Natural killer cell (primary cell): ENCODE data around the gene SERP2. TPM values are rescaled to one million over a fixed set of nuclear protein-coding genes. Genes with fewer than 3 reads are reported as not detected.

ENCODE experiments used
- ATAC-seq, 3 donors: fragments of 150-1000 bp in 2 of 3; fragments of 200-7000 bp in 1 of 3; cut with Tn5 transposase; 1 replicate in 1 of 3; 2 replicates in 2 of 3; pipeline ENCODE4 v1.10.0; 2021; ENCODE audit warnings: mild to moderate bottlenecking in 2 of 3, moderate library complexity in 2 of 3
- DNase-seq, 2 donors: peaks; one replicate each; pipeline versions ENCODE4 v3.0.0 to v3.0.0-alpha.2; 2013 to 2021; ENCODE audit warnings: mixed read lengths in 1 of 2
- H3K27ac ChIP-seq: one replicate; pipeline ENCODE4 v1.5.1; 2013; ENCODE audit warnings: mild to moderate bottlenecking, low read length
- H3K27me3 ChIP-seq: one replicate; pipeline ENCODE4 v1.6.1; 2013; ENCODE audit warnings: low read length; ENCODE audit not compliant: control insufficient read depth, insufficient read depth
- H3K36me3 ChIP-seq: one replicate; pipeline ENCODE4 v1.6.1; 2013; ENCODE audit warnings: low read length; ENCODE audit not compliant: control insufficient read depth, insufficient read depth
- H3K4me1 ChIP-seq: one replicate; pipeline ENCODE4 v1.6.1; 2013; ENCODE audit warnings: low read length; ENCODE audit not compliant: control insufficient read depth, insufficient read depth
- H3K4me3 ChIP-seq: one replicate; pipeline ENCODE4 v1.5.1; 2013; ENCODE audit warnings: low read length
- H3K9me3 ChIP-seq: one replicate; pipeline ENCODE4 v1.6.1; 2013; ENCODE audit warnings: low read length; ENCODE audit not compliant: control insufficient read depth, insufficient read depth
- H3K27ac Mint-ChIP-seq, 2 donors: one replicate each; pipeline ENCODE4 v1.8.0; 2022; ENCODE audit warnings: mild to moderate bottlenecking in 2 of 2, mixed read lengths in 2 of 2, moderate library complexity in 1 of 2
- H3K27me3 Mint-ChIP-seq, 2 donors: one replicate each; pipeline ENCODE4 v1.8.0; 2022; ENCODE audit warnings: low read depth in 2 of 2, mixed read lengths in 2 of 2
- H3K36me3 Mint-ChIP-seq: one replicate; pipeline ENCODE4 v1.8.0; 2022; ENCODE audit warnings: mixed read lengths
- H3K4me1 Mint-ChIP-seq, 2 donors: one replicate each; pipeline ENCODE4 v1.8.0; 2022; ENCODE audit warnings: mixed read lengths in 2 of 2
- H3K4me3 Mint-ChIP-seq: one replicate; pipeline ENCODE4 v1.8.0; 2022; ENCODE audit warnings: mild to moderate bottlenecking, moderate library complexity, mixed read lengths
- H3K9me3 Mint-ChIP-seq, 2 donors: one replicate each; pipeline ENCODE4 v1.8.0; 2022; ENCODE audit warnings: mixed read lengths in 2 of 2
- CTCF ChIP-seq: fragments of 200-600 bp; IDR thresholded peaks from one replicate; pipeline ENCODE4 v1.8.0; 2022; ENCODE audit warnings: antibody characterized with exemption
- WGBS: methylation state at CpG from one replicate; pipeline ENCODE4 v1.1.7; 2013; ENCODE audit warnings: missing lambda C conversion rate; ENCODE audit not compliant: insufficient coverage; 5-methylcytosine and 5-hydroxymethylcytosine counted together
- intact Hi-C: fragments of 100-400 bp; cut with micrococcal nuclease; formaldehyde crosslinking; loops from one replicate; pipeline ENCODE4 v1.14.2; 2022
- total RNA-seq, 4 donors: library from RNA; stranded (reverse); fragments of 120-200 nt in 1 of 4; gene quantifications; one replicate each; pipeline versions ENCODE4 v1.2.3 to v1.2.4, GENCODE V29; 2013 to 2022

SERP2 gene
- total RNA-seq, 3 donors from 2014 or later (not counting 1 experiment from before 2014, with no cell fraction given): 2.0 to 4.1 (median 3.2) TPM

- Histone ChIP-seq H3K27me3 (no peaks in the 10 kb centered on the region), H3K4me1 (peaks cover 2% of the 10 kb centered on the region), H3K4me3 (no peak overlapping the region), H3K27ac (no peak overlapping the region), H3K36me3 (no peaks in the 10 kb centered on the region), H3K9me3 (no peaks in the 10 kb centered on the region)
- Mint-ChIP-seq H3K4me3 (no peak overlapping the region), H3K4me1 (peaks cover 7% of the 10 kb centered on the region in 2 donors), H3K27ac (no peak overlapping the region), H3K27me3 (peaks cover 0 to 3% of the 10 kb centered on the region in 2 donors), H3K9me3 (no peaks in the 10 kb centered on the region), H3K36me3 (no peaks in the 10 kb centered on the region)
- ATAC-seq: no peak
- intact Hi-C loops: no loop called here
- no peak for DNase-seq
- TF ChIP-seq CTCF: no peak
- WGBS: 95% methylated on average over 2 of the region's 4 CpGs
These were observed 42.2 kb upstream of the SERP2 start for GRCh38 chr13:44331446-44331845.

DNA sequence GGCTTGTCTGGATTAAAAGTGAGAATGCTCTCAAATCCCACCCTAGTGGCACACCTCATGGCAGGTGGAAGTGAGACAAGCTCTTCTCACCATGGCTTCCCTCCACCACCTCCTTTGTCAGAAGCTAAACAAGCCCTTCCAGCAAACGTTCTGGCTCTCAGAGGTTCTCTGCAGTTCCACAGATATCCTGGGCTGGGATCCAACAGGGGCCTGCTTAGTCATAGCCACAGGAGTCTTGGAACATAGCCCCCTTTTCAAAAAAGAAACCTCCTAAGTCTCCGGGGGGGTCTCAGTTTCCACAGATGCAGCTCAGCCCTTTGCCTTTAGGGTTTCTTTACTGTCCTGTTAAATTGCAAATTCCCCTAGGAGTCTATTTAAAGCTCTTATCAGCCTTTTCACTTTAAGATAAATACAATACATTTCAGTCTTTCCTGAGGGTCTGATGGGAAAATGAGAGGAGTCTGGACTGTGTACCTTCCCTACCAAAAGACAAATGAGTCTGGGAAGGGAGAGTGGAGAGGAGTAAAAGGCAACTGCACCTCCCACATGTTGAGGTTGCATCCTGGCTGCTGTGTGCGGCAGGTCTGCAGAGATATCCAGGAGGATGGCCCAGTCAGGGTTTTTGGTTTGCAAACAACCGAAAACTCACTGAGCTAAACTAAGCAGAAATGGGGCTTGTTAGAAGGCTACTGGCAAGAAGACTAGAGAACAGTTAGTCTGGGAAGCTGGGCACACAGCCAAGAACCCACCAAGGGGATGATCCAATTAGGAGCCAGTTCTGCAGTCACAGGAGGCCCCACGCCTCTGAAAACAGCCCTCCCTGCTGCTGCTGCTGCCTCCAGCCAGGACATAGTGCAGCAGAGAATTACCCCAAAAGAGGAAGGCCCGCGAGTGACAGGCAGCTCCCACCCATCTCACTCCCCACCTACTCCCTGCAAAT is 41.4 kb upstream of the SERP2 start:
- intact Hi-C loops: no loop called here
- no peak for DNase-seq
- ATAC-seq: no peak
- Histone ChIP-seq H3K9me3 (no peaks in the 10 kb centered on the region), H3K4me3 (no peak overlapping the region), H3K36me3 (no peaks in the 10 kb centered on the region), H3K4me1 (peaks cover 2% of the 10 kb centered on the region), H3K27me3 (no peaks in the 10 kb centered on the region), H3K27ac (no peak overlapping the region)
- no peak for TF ChIP-seq CTCF
- H3K27ac Mint-ChIP-seq: no peak overlapping the region
- H3K9me3 Mint-ChIP-seq: no peaks in the 10 kb centered on the region
- no peak overlapping the region for H3K4me3 Mint-ChIP-seq
- H3K27me3 Mint-ChIP-seq: peaks cover 0 to 3% of the 10 kb centered on the region in 2 donors
- WGBS: 49% methylated on average over 7 of the region's 7 CpGs
- H3K36me3 Mint-ChIP-seq: no peaks in the 10 kb centered on the region
- peaks cover 7% of the 10 kb centered on the region in 2 donors for H3K4me1 Mint-ChIP-seq

DNA sequence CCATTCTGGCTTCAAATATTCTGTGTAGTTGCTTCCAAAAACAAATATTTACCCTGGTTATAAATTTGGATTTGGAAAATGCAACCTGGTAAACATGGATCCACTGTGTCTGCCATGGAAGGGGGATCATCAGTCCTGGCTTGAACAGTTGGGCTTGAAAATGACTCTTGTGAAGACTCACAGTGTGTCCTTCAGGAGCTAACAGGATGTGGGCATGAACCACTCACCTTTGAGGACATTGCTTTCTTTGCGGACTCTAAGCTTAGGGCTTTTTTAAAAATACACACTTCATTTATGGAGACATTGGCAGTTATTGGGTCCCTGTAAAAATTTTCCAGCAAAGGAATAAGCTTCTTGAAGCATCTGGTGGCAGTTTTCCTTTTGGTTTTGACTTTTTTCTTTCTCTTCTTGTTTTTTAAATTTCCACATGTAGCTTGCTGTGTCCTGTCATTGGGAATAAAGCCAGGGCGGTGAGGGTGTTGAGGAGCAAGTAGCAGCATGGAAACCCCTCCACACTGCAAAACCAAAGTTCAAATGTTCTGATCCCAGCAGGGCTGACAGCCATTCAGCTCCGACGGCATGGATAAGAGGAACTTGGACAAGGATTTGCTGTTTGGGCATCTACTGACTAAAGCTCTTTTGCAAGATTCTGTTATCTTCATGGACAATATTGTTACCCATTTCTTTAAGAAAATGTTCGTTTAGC is 39.5 kb upstream of the SERP2 start:
- Histone ChIP-seq H3K4me1 (peaks cover 2% of the 10 kb centered on the region), H3K9me3 (no peaks in the 10 kb centered on the region), H3K4me3 (no peak overlapping the region), H3K27ac (no peak overlapping the region), H3K27me3 (no peaks in the 10 kb centered on the region), H3K36me3 (no peaks in the 10 kb centered on the region)
- 79% methylated on average over 4 of the region's 5 CpGs for WGBS
- no peak for ATAC-seq
- TF ChIP-seq CTCF: no peak
- intact Hi-C loops: no loop called here
- no peaks in the 10 kb centered on the region for H3K9me3 Mint-ChIP-seq
- DNase-seq: no peak
- peak overlapping the region in 1 of 2 donors; percentile 30 for H3K27ac Mint-ChIP-seq
- H3K27me3 Mint-ChIP-seq: no peaks in the 10 kb centered on the region
- no peaks in the 10 kb centered on the region for H3K36me3 Mint-ChIP-seq
- H3K4me3 Mint-ChIP-seq: no peak overlapping the region
- H3K4me1 Mint-ChIP-seq: peaks cover 7% of the 10 kb centered on the region in 2 donors
